ENCODE results near the gene EIF3K.
"Not testable (repeated sequence)": the region's sequence is repeated elsewhere in the genome, so short reads cannot be mapped to it uniquely, and the experiment has no call there.

The EIF3K gene, protein sequence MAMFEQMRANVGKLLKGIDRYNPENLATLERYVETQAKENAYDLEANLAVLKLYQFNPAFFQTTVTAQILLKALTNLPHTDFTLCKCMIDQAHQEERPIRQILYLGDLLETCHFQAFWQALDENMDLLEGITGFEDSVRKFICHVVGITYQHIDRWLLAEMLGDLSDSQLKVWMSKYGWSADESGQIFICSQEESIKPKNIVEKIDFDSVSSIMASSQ

DNA sequence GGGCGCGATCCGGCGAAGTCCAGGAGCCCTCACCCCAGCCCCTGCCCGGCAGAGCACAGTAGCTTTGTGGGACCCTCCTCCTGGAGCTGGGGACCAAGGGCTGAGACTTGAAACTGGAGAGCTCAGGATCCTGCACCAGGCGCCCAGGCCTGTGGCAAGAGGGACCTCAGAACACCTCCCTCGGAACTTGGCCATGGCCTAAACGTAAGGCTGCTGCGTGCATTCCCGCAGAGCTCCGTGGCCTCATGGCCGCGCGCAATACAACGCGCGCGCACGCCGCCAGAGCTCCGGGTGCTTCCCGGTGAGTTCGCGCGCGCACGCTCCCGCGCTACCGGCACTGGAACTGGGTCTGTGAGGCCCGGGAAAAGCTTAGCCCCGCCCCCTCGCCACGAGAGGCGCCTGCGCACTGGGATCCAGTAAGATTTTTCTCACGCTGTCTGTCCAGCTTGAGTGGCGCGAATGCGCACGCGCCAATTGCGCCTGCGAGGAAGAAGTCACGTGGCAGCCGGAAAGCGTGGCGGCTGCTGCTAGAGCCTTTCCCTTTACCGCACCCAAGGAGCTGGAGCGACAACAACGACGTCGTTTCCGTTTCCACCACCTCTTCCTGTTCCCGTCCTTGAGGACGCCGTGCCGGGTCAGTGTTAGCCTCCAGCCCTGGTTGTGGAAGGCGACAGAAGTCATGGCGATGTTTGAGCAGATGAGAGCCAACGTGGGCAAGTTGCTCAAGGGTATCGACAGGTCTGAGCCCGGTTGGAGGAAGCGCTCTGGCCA, at the start of gene EIF3K:
Gene EIF3K (plus strand): TSS at position 599 of the 771 bp plus-strand sequence. CDS start 81 bp downstream, at position 680.
- DNase-seq (ENCODE audit: low spot score), result peak; percentile 100

DNA sequence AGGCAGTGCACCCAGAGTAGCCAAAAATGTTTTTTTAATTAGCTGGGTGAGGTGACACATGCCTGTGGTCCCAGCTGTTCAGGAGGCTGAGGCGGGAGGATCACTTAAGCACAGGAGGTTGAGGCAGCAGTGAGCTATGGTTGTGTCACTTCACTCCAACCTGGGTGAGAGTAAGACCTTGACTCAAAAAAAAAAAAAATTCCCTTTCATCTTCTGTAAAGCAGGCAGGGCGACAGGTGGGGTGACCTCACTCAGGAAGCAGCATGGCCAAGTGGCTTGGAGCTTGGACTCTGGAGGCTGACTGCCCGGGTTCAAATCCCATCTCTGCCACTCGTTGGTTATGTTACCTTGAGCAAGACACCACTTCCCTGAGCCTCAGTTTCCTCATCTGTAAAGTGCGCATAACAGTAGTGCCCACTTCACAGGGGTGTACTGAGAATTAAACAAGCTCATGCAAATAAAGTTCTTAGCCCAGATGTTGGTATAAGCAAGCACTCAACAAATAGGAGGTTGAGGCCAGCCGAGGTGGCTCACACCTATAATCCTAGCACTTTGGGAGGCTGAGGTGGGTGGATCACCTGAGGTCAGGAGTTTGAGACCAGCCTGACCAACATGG, 49.5 kb upstream of the EIF3K start:
- DNase-seq (ENCODE audit: low spot score), result no peak

DNA sequence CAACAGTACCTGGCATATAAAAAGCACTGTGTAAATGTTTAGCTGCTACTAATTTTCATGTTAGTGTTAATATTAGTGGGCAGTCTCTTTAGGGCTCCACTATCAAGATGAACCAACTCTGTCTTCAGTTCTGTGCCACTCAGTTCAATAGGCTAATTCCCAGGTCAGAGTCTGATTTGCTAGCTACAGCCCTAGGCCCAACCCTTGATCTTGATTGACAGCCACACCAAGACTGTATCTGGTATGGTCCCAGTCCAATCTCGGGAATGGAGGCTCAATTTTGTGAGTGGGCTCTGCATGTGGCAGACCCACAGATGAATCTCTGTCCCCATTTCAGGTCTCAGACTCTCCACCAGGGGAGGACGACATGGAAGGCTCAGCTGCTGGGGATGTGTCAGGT, 47.3 kb upstream of the EIF3K start:
- DNase-seq (ENCODE audit: low spot score), result no peak

DNA sequence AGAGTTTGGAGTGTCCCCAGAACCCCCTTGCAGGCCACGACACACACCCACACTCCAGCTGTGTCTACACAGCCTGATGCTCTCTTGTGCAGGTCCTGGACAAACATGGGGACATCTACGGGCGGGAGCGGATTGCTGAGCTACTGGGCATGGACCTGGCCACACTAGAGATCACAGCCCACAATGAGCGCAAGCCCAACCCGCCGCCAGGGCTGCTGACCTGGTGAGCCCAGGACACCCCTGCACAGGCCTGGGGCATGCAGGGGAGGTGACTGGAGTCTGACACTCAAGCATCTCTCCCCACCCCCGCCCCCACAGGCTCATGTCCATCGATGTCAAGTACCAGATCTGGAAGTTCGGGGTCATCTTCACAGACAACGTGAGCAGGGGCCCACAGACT, 41.2 kb upstream of the EIF3K start:
- DNase-seq (ENCODE audit: low spot score), result no peak

DNA sequence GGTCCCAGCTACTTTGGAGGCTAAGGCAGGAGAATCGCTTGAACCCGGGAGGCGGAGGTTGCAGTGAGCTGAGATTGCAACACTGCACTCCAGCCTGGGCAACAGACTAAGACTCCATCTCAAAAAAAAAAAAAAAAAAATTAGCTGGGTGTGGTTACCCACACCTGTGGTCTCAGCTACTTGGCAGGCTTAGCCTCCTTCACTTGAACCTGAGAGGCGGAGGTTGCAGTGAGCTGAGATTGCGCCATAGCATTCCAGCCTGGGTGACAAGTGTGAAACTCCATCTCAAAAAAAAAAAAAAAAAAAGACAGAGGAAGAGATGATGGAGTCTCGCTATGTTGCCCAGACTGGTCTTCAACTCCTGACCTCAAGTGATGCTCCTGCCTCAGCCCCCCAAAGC, 39.7 kb upstream of the EIF3K start:
- not testable (repeated sequence) for DNase-seq (ENCODE audit: low spot score)

DNA sequence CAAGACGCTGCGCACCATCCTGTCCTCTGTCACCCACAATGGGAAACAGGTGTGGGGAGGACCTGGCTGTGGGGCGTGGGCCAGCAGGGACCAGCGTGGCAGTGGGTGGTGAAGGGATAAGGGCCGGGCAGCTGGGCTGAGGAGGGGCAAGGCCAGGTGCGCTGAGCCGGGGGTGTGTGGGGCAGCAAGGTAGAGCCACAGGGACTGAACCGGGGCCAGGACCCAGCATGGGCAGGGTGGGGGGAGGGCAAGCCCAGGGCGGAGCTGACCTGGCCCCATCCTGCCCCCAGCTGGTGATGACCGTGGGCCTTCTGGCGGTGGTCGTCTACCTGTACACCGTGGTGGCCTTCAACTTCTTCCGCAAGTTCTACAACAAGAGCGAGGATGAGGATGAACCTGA, 38.9 kb upstream of the EIF3K start:
- no peak for DNase-seq (ENCODE audit: low spot score)

DNA sequence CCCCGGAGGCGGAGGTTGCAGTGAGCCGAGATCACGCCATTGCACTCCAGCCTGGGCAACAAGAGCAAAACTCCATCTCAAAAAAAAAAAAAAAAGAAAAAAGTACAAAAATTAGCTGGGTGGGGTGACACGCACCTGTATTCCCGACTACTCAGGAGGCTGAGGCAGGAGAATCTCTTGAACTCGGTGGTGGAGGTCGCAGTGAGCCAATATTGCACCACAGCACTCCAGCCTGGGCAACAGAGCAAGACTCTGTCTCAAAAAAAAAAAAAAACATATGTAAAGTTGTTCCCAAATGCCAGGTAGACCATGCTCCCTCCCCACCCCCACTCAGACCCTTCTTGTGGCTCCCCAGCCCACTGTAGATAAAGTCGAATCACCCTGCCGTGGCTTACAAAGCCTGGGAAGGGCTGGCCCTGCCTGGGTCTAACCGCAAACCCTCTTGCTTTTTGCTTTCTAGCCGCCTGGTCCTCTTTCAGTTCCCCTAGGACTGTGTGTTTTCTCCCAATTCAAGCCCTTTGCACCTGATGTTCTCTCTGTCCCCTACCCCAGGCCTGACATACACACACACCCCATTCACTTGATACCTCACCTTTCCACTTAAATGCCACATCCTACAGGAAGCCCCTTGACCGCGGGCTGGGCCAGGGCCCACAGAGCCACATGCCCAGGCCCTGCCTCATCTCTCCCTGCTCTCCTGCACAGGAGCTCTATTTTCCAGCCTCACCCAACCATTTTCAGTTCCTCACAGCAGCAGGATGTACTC, 35.6 kb upstream of the EIF3K start:
- DNase-seq (ENCODE audit: low spot score), result no peak

DNA sequence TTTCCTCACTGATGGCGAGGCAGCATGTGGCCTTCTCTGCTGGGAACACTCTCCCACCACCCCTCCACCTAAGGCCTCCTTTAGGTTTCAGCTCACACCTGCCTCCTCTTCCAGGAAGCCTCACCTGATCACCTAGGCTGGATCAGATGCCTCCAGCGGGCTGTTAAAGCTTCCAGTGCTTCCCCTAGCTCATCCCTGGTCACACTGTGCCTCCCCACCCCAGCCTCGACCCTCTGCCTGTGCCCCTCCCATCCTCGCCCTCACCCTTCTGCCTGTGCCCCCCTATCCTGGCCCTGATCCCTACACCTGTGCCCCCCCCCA, 35.0 kb upstream of the EIF3K start:
- DNase-seq (ENCODE audit: low spot score), result no peak

DNA sequence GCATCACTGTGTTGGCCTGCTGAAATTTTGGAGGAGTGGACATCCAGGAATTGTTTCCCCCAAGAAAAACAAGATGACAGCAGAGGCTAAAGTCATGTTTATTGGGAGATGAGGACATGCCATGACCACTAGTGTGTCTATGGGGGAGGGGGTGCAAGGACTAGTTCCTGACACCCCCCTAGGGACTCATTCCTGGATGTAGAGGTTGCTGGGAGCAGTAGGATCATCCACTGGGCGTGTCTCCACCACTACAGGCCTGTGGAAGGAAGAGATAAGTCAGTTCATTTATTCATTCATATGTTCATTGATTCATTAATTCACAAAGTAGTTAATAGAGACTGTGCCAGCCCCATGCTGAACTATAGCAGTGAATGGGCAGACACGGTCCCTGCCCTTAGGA, 31.4 kb upstream of the EIF3K start:
- DNase-seq (ENCODE audit: low spot score), result no peak

DNA sequence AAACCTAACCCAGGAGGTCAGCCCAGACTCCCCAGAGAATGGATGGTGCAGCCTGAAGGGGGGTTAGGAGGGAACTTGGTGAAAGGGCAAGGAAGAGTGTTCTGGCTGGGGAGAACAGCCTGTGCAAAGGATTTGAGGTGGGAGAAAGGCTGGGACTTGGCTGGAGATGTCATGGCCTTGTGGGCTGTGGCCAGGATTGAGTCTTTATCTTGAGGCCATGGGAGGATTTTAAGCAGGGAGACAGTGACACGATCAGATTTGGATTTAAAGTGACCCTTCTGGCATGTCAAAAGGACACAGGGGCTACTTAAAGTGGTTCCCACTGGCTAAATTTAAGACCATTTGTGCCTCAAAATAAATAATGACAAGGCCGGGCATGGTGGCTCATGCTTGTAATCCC, 30.9 kb upstream of the EIF3K start:
- DNase-seq (ENCODE audit: low spot score), result no peak

DNA sequence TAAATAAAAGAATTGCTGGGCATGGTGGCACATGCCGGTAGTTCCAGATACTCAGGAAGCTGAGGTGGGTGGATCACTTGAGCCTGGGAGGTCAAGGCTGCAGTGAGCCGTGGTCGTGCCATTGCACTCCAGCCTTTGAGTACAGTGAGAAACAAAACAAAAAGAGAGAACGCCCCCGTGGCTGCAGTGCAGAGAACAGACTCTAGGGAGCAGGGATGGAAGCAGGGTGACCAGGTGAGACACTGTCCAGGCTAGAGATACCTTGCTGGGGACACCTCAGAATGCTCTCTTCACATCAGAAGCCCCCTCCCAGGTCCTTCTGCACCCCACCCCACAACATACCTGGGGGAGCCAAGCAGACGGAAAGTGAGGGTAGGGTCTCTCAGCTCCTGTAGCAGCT, 26.0 kb upstream of the EIF3K start:
- DNase-seq (ENCODE audit: low spot score), result no peak

DNA sequence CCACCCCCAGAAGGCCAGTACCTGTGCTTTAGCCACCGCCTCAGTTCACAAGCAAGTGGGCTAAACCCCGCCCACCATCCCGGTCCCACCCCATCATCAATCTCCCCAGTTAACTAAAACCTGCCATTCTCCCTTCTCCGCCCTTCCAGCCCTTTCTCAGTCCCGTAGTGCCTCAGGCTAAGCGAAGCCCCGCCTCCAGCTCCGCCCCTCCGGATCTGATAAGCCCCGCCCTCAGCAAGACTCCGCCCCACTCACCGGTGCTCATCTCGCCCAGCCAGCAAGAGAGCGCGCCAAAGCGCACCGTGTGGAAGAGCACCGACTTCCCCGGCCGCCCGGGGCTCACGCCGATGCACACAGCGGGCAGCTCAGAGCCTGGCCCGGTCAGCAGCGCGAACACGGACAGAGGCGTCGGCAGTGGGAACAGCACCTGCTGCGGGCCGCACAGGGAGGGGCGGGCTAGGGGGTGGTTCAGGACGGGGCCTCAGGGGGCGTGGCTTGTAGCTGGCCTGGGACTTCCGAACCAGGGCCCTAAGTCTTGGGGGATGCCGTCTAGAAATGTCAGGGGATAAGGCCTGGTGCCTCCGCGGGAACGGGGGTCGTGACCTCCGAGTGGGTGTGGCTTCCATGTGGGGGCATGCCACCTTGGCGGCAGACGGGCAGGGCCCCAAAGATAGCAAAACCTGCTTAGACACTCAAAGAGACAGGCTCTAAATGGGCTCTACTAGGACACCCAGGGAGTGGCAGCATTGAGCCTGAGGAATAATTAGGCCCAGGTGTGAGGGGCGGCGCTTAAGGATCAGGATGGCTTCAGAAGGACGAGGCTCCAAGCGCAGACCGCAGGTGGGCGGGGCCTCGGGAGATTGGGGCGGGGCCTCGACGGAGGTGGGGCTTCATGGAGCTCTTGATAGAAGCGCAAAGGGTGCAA, 22.7 kb upstream of the EIF3K start:
- peak; percentile 94 for DNase-seq (ENCODE audit: low spot score)

DNA sequence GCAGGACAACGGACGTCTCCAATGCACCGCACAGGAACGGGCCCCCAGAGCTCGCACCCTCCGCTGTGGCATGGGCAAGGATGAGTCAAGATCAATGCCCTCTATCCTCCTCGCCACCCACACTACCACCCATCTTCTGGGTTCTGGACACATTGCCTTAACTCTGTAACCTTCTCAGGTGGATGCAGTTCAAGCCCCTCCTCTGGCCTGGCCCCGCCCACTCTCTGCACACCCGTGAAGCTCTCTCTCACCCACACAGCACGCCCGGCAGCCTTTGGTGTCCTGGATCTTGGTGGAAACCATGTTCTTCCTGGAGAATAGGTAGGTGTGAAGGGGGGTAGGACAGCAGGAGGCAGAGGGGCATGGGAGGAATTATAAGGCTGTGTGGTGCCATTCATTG, 21.9 kb upstream of the EIF3K start:
- no peak for DNase-seq (ENCODE audit: low spot score)

DNA sequence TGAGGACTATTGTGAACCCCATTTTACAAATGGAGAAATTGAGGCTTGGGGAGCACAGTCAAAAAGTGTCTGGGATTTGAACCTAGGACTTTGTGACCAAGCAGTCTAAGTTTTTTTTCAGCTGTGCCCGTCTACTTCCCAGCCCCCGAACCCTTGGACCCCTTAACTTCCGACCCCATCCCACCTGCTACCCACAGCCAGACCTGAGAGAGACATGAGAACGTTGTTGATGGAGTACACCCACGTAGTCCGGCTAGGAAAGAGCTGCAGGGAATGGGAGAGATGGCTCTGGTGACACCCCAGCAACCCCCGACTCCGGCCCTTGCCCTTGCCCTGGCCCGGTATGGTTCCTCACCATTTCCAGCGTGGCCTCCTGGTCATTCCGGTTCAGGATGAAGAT, 19.3 kb upstream of the EIF3K start:
- DNase-seq (ENCODE audit: low spot score), result no peak

DNA sequence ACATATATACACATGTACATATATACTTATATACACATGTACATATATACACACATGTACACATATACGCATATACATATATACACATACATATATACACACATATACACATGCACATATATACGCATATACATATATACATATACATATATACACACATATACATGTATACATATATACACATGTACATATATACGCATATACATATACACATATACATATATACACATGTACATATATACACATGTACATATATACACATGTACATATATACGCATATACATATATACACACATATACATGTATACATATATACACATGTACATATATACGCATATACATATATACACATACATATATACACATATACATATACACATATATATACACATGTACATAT, 16.1 kb upstream of the EIF3K start:
- DNase-seq (ENCODE audit: low spot score), result not testable (repeated sequence)

DNA sequence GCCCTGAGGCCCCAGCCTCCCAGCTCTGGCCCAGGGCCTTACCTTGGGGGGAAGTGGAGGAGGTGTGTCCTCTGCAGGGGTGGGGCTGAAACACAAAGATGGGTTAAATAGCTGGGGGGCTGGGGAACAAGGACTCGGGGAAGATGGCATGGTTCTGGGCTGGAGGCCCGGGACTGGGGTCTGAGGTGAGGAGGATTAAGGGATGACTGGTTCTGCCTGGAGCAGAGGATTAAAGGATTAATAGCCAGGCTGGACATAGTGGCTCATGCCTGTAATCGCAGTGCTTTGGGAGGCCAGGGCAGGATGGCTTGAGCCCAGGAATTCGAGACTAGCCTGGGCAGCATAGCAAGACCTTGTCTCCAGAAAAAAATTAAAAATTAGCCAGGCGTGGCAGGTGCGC, 12.9 kb upstream of the EIF3K start:
- peak; percentile 65 for DNase-seq (ENCODE audit: low spot score)

DNA sequence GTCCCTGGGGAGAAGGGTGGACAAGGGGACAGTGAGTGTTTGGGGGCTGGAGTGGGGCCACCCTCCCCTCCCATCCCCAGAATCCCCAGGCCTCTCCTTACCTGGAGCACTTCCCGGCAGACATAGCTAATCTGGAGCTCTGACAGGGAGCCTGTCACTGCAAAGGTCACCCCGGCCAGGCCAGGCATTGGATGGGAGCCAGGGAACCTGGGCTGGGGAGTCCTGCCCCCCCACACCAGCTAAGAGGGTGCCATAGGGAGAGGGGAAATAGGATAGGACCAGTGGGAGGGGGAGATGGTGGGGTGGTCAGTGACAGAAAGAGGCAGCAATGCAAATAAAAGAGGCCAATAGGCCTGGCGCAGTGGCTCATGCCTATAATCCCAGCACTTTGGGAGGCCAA, 4.7 kb upstream of the EIF3K start:
- DNase-seq (ENCODE audit: low spot score), result no peak

DNA sequence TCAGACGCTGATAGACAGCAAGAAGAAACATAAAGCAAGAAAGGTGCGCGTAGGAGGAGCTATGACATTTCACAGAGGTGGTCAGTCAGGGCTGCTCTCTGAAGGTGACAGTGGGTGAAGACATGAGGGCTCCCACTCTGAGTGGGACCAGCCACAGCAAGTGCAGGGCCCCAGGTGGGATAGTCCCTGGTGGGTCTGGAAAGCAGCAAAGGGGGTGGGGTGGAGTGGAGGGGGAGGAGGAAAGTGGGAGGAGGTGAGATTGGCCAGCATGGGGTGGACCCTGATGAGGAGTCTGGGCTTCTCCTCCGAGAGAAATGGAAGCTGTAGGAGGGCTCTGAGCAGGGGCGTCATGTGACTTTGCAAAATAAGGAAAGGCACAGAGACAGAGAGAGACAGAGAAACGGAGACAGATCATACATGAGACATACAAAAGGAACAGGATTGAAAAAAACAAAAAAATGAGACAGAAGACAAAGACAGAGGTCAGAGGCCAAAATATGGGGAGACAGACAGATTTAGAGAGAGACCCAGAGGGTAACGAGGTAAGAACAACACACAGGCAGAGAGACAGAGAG, 3.9 kb upstream of the EIF3K start:
- DNase-seq (ENCODE audit: low spot score), result no peak

DNA sequence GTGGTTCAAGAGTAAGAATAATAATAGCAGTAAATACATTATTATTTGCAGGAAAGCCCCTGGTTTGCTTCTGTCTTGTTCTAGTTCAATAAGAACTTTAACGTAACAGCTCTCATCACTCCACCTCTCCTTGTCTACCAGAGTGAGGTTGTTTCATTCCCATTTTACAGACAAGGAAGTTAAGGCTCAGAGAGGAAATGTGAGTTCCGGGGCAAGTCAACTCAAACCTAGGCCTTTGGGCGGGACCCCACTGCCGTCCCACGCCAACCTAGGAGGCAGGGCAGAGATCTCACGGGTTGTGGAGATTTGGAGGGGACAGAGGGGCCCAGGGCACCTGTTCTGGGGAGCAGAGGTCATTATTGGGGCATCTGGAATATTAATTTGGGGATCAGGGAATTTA, 2.7 kb upstream of the EIF3K start:
- no peak for DNase-seq (ENCODE audit: low spot score)

DNA sequence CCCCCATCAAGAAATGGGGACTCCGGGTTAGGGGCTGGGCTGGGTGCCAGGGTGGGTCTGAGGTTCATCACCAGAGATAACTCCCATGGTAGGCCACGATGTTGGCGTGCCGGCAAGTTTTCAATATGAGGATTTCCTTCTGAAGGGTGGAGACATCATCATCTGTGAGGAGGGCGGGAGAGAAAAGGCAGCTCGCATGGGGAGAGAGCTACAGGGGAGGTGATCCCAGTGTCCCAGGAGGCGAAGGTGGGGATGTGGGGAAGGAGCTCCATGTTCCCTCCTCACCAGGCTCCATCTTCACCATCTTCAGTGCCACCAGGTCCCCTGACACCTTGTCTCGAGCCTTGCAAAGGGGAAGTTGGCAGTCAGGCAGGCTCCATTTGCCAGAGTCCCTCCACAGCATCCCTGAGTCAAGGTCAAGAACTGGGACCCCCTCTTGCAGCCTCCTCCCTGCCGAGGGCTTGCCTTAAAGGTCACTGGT, 1.7 kb upstream of the EIF3K start:
- DNase-seq (ENCODE audit: low spot score), result no peak
